Coronary artery (tissue), 2 donors: ENCODE measurements around the gene VAV2.

Source experiments
- DNase-seq: peaks from one replicate; pipeline ENCODE4 v3.0.0-alpha.2; 2017; ENCODE audit warnings: low spot score
- H3K27ac ChIP-seq, 2 donors: fragments of 200-600 bp; sonication (generic); one replicate each; pipeline ENCODE4 v1.5.1; 2016 to 2019
- H3K4me3 ChIP-seq: fragments of 200-600 bp; sonication (generic); 2 replicates; pipeline ENCODE4 v1.5.1; 2016; ENCODE audit warnings: mild to moderate bottlenecking, moderate library complexity
- TF ChIP-seq, protein P1 (sequence below): fragments of 200-600 bp; sonication (generic); IDR thresholded peaks from one replicate; pipeline ENCODE4 v1.5.1; 2019; ENCODE audit warnings: antibody characterized with exemption

VAV2 gene

DNA sequence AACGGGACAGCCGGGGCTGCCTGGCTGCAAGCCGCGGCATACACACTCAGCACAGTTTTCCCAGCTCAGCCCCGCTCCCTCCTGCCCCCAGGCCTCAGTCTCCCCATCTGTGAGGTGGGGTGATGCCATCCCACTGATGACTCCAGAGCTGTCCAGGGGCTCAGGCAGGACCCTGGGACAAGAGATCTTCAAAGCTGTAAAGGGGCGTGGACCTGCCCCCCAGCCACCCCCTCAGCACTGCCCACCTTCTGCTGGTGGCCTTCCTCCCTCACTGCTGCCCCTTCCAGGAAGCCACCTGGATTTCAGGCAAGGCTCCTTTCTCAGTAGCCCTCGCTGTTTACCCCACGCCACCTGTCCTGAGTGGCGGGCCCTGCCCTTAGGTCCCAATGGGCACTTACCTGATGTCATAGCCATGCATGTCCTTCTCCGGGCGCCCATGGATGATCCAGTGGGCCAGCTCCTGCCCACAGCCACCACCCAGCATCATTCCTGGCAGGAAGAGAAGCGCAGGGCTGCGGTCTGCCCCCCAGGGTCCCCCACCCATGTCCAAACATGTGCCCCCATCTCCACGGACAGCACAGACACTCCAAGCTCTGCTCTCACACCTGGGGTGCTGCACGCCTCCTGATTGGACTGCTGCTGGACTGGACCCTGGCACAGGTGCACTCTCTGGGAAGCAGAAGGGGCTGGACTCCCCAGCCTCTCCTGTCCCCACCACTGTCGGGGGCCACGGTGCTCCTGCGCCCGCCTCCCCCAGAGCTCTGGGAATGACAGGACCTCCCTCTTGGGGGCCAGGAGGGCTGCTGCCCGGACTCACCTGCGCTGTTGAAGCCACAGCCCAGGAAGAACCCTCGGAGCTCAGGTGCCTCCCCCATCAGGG is 279.7 kb downstream of the VAV2 start:
- no peak overlapping the region for H3K4me3 ChIP-seq
- no peak for DNase-seq
- TF ChIP-seq, protein P1, sequence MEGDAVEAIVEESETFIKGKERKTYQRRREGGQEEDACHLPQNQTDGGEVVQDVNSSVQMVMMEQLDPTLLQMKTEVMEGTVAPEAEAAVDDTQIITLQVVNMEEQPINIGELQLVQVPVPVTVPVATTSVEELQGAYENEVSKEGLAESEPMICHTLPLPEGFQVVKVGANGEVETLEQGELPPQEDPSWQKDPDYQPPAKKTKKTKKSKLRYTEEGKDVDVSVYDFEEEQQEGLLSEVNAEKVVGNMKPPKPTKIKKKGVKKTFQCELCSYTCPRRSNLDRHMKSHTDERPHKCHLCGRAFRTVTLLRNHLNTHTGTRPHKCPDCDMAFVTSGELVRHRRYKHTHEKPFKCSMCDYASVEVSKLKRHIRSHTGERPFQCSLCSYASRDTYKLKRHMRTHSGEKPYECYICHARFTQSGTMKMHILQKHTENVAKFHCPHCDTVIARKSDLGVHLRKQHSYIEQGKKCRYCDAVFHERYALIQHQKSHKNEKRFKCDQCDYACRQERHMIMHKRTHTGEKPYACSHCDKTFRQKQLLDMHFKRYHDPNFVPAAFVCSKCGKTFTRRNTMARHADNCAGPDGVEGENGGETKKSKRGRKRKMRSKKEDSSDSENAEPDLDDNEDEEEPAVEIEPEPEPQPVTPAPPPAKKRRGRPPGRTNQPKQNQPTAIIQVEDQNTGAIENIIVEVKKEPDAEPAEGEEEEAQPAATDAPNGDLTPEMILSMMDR, result no peak
- H3K27ac ChIP-seq, result peak overlapping the region in 1 of 2 donors; percentile 31
